Activated CD8-positive, alpha-beta memory T cell treated with anti-CD3 and anti-CD28 coated beads for 4 hours (primary cell): ENCODE measurements around the gene DISC1.
"Not testable (repeated sequence)": the region's sequence is repeated elsewhere in the genome, so short reads cannot be mapped to it uniquely, and the experiment has no call there.

Experiments
- DNase-seq, 2 donors: peaks; one replicate each; pipeline ENCODE4 v3.0.0-alpha.2; 2020; ENCODE audit warnings: low read depth in 2 of 2

Gene DISC1

DNA sequence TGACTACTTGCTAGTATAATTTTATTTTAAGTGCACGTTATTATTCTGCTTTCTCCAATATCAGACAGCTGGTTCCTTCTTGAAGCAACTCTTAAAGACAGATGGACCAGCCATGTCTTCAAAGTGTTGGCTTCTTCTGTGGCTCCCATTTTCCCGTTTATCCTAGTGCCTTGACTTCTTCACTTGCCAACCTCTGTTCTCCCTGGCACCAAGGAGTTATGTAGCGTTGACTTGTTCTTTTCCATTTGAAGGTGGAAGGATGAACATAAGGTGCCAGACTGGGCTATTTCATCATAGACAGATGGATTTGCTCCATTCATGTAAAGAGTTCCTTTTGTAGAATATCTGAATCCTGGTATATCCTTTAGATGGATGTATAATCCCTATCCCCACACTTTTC is 260.6 kb downstream of the DISC1 start:
- no peak for DNase-seq

DNA sequence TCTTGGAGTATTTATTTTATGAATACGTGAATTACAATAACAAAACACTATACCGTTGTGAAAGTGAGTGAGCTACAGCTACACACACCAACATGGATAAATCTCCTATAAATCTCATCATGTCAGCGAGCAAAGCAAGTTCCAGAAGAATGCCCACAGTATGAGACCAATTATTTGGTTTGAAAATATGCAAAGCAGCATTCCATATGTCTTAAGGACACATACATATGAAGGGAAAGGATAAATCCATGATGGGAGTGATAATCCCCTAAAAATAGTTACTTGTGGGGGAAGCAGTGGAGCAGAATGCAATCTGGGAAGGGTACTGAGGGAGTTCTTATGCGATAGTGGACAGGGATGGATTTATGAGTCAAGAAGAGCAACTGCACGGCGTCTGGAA is 261.3 kb downstream of the DISC1 start:
- DNase-seq = no peak

DNA sequence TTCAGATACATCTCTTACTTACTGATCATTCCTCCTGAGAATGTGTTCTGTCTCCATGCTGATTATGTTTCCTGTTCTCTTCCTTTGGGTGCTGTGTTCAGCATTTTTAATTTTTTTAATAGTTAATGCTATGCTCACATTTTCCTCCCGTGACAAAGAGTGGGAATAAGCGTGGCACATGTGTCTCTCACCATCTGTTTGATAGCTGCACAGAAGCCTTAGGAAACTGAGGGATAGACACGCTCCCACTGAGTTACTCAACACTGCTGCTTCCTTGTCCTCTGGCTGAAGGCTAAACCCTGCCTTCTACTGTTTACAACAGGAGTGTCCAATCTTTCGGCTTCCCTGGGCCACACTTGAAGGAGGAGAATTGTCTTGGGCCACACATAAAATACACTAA is 264.2 kb downstream of the DISC1 start:
- no peak for DNase-seq

DNA sequence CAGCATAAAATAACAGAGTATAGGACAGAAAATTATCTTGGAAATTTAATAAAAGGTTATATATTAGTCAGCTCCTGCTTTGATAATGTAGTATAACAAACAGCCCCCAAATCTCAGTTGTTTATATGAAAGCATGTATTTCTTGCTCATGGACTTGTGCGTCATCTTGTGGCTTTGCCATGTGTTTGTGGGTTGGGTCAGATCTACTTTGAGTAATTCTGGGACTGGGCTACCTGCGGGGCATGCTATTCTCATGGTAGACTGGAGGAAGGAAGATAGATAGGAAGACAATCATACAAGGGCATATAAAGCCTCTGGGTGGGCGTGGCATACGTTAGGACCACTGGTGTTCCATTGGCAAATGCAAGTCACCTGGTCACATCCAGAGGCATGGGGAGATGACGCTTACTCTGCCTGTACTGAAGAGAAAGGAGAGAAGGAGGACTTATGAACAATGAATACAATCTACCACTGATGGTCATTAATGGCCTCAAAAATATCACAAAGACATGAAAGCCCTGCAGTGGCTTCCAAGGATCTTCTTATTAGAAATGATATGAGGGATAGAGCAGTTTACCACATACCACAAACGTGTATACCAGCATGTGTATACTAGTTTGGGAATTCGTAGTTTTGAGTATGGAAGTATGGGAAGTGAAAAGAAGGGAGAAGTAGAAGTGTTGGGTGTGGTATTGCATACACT is 267.0 kb downstream of the DISC1 start:
- DNase-seq = no peak

DNA sequence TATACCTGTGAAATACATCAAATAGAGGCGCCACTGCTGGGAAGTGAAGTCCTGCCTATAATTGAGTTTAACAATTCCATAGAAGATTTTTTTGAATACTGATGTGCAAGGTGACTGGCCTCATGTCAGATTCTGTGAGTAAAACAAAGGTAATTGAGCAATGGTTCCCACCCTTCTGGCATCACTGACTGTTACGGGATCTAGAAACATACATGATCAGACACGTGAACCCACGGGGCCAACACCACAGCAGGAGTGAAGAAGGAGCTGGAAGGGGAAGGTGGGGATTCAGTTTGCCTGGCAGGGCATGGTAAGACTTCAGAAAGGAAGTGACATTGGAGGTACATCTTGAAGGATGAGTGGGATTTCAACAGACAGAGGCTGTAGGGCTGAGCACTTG is 270.2 kb downstream of the DISC1 start:
- no peak for DNase-seq

DNA sequence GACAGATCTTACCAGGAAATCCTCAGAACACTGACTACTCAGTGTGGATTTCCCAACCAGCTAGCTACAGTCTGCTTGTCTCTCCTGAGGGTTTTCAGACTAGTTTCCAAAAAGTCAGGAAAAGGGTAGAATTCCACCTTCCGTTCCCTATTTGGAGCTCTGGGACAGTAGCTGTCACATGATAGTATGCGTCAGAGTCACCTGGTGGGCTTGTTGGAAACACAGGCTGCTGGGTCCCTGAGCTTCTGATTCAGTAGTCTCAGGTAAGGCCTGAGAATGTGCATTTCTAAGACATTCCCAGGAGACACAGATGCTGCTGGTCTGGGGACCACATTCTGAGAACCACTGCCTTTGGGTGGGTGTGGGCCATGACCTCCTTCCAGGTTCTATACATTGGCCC is 272.5 kb downstream of the DISC1 start:
- DNase-seq = no peak

DNA sequence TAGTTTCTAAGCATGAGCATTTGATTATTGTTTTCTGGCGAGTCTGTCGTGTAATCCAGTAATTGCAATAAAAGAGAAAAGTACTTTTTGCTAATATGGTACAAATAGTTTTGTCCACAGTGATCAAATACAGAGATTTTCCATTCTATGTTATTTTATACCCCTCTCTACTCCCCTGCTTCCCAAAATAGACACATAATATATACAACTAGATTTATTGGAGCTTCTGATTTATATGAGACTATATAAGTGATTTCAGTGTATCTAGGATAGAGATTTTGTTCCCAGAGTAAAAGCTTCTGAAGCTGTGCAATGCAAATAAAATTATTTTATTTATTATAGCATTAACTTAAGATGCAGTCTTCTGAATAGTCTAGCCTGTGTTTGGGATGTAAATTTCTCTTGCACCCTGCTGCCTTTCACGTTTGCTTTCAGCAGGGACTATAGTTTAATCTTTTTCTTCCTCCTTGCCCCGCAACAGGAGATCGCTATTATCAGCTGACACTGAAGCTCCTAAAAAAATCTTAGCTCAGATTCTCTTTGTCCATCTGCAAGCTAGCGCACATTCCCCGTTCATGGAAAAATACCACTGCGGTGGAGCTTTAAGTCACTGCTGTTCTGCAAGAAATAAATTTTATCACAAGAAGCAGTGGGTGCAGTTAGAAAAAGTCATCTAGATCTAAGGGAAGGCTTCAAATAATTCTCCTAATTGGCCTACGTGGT is 273.3 kb downstream of the DISC1 start:
- no peak for DNase-seq

DNA sequence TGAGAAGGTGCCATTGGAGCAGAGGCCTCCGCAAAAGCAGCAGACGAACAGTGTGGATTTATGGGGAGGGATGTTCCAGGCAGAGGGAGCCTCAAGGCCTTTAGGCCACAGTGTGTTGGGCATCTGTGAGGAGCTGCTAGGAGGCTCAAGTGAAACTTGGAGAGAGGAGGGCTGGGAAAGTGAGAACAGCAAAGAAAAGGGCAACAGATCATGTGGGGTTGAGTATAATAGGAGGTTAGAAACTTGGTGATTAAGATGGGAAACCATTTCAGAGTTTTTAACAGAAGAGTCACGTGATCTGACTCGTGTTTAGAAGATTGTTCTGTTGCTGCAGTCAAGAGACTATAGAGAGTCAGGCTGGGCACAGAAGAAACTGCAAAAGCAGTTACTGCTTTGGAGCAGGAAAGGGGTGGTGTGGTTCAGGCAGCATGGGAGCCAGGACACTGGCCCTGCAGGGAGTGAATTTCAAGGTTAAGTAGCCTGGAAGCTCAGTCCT is 277.0 kb downstream of the DISC1 start:
- DNase-seq = no peak

DNA sequence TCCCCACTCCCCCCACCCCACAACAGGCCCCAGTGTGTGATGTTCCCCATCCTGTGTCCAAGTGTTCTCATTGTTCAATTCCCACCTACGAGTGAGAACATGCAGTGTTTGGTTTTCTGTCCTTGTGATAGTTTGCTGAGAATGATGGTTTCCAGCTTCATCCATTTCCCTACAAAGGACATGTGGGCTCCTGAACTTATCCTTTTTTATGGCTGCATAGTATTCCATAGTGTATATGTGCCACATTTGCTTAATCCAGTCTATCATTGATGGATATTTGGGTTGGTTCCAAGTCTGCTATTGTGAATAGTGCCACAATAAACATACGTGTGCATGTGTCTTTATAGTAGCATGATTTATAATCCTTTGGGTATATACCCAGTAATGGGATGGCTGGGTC is 280.7 kb downstream of the DISC1 start:
- not testable (repeated sequence) for DNase-seq

DNA sequence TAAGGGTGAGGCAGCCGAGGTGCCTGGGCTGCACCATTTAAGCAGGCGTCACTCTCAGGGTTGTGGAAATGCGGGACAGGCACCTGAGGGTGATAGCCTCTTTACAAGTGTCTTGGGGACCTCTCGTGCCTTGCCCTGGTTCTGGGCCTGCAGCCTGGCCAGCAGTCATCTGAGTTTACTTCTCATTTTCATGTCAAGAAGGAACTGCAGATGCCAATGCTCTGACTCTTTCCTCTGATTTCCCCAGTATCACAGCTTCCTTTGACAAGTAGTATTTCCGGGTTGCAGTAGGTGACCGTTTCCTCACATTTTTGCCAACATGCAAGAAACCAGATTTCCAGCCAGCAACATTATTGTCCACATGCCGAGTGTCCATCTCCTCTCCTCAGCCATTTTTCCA is 286.9 kb downstream of the DISC1 start:
- no peak for DNase-seq

DNA sequence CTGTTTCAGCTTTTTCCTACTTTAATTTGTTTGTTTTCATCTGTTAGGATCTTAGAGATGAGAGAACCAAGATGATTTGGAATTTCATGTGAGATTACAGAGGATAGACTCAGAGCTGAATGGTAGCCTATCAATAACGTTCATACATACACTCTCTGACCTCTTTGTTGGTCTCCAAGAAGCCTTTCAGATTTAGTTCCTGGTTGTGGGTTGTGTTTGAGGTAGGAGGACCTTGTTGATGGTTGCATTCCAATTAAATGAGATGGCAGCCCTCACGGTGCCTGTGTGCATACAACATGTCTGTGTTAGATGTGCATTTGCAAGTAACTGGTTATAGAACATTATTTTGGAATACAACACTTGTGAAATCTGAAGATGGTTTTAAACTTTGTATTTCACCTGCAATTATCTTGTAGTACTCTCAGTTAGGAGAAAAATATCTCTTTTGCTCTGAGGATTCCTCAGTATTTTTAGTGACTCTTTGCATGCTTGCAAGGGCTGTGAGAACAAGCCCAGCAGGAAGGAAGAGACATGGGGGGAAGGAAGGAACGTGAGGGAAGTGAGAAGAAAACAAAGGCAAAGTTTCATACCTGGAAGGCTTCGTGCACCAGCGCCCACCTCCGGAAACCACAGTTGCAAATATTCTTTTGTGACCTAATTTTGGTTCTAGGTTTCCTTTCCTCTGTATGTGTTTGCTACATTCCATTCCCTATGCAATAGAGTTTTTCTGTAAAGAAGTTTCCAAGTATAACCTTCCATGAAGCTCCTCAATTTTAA is 291.8 kb downstream of the DISC1 start:
- peak in 1 of 2 donors; percentile 2 for DNase-seq

DNA sequence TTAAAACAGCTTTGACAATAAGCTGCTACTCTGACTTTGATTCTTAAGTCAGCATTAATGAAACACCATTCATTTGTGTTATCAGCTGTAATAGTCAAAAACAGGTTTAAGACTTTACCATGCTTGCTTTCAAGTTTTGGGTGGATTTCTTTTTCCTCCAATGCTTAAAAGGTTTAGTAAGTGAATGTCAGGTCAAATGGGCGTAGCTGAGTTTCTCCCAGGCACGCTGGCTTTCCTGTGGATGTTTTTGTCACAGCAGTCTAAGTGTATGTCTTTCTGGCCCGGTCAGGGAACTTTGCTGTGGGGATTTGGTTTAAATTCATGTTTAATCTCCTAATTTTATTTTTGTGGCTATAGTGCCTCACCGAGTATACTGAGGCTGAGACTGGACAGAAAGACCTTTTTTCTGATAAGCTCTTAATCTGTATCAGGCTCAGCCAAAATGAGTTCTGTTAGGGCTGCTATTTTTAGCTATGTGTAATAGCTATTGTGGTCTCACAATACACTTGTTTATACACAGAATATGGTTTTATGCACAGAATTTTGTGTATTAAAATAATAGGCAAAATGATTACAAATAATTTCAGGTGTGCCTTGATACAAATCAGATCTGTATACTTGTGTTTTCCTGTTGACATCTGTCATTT is 292.8 kb downstream of the DISC1 start:
- DNase-seq = no peak

DNA sequence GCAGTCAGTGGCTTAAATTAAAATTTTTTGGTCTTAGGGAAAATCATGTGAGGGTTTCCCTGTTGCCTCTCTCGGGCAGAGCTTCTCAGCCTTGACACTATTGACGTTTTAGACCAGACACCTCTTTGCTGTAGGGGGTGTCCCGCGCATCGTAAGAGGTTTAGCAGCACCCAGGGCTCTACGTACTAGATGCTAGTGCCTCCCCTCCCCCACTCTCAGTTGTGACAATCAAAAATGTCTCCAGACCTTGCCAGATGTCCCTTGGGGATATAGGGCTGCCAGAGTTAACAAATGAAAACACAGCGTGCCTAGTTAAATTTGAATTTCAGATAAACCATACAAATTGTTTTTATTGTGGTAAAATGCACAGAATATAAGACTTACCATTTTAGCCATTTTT is 293.3 kb downstream of the DISC1 start:
- no peak for DNase-seq

DNA sequence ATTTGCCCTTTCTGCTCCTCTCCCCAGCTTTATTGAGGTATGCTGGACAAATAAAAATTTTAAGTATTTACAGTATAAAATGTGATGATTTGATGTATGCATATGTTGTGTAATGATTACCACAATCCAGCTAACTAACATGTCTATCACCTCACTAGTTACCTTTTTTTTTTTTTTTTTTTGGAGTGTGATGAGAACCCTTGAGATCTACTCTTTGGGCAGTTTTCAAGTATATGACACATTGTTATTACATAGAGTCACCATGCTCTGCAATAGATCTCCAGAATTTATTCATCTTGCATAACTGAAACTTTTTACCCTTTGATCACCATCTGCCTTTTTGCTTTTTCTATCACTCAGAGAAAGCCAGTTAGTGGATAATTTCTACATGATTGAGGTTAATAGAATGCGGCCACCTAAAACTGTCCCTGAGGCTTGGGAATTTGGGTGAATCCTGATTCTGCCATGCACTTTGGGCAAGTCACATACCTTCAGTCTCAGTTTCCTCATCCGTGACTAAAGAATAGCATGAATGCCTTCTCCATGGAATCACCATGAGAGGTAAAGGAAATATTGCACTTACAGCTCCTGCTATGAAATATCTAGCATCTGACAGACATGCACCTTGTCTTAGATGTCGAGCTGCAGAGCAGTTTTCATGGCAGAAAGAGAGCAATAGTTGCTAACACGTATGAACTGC is 295.2 kb downstream of the DISC1 start:
- DNase-seq = no peak

DNA sequence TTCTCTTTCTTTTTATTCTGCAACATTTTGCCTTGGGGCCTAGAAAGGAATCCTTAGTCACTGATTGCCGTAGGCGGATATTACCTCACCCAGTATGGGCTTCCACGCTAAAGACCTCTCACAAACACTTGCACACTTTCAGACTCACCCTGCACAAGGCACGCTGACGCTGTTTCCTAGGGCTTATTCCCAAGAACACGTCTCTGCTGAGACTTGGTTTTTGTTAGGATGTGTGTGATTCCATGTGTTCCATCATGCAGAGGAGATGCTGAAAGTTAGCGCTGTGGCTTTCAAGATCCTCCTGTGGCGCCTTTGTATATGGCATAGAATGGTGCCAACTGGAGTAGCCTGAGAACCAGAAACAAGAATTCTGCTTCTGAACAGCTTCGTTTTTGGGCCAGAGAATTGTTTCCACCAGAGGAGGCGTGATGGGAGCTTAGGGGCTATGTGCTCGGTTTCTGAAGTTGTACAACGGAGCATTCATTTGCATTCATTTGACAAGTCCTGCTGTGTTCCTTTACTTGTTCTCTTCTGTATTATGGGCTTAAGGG is 297.0 kb downstream of the DISC1 start:
- DNase-seq = no peak

DNA sequence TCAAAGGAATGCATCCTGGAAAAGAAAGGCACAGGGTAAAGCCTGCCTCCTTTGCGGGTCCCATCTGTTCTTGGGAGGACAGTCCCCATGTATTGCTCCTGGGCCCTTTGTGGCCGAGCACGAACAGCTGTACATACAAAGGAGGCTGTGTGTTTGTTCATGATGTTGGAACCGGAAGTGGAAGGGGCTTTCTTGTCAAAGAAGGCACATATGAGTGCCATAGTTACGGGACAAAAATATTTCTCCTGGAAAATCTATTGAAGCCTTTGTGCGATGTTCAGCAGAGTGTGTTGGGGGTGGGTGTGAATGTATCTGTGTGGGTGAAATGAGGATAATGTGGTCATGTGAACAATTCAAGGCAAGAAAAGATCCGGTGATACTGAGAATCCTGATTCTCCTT is 297.6 kb downstream of the DISC1 start:
- no peak for DNase-seq

DNA sequence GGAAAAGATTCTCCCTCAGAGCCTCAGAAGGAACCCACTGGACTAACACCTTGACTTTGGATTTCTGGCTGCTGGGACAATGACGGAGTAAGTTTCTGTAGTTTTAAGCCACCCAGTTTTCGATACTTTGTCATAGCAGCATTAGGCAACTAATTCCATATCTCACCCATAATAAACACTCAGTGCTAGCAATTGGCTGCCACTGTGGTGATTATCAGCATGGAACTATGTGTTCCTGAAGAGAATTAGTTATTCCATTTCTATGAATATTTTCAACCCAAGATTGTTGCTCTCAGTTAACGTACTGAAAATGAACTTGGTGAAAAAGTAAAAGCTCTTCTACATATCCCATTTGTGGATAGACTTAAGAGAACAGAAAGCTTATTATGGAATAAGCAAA is 299.3 kb downstream of the DISC1 start:
- DNase-seq = no peak

DNA sequence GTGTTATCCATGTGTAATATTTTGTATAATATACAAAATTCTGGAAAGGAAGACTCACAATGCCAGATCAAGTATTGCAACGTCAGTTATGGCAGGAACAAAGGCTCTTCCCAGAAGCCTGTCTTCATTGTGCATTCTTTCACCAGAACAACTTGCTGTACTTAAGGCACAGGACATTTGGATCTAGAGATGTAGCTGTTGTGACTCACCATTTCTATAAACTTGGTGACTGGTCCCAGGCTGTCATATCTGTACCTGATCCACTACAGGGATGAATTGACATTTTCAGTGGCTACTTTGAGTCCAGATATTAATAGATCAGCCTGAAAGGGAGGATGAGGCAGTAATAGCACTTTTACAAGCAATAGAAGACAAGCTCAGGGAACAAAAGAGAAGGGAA is 299.8 kb downstream of the DISC1 start:
- DNase-seq = no peak

DNA sequence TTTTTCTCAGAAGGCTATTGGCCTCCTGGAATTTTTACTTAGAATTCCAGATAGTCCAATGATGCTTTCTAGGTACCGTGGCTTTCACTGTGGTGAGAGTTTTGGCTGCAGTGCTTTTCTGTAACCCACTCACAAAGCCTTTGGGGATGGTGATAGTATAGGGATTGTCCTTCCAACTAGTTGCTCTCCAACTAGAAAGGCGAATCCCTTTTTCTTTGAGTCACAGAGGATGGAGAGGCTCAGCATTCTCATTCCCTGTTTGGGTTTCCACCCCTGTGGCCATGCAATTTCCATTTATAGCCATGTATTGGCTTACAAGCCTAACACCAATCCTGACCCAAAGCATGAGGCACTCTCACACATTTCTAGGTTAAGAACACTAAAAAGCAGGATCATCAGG is 300.3 kb downstream of the DISC1 start:
- no peak for DNase-seq

DNA sequence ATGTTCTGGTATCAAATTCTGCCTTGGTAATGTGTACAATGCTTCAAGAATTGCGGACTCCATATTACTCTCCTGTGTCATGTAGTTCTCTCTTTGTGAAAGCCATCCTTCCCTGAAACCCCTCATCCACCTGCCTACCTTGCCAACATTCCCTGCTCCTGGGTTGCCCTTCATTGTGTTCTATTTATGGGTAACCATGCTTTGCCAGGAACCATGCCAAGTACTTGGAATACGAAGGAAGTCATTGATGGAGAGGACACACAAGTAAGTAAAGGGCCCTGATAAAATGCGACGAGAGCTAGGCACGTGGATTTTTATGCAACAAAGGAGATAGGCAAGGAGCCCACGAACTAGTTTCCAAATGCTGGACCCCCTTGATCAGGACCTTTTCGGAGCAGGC is 300.8 kb downstream of the DISC1 start:
- no peak for DNase-seq

DNA sequence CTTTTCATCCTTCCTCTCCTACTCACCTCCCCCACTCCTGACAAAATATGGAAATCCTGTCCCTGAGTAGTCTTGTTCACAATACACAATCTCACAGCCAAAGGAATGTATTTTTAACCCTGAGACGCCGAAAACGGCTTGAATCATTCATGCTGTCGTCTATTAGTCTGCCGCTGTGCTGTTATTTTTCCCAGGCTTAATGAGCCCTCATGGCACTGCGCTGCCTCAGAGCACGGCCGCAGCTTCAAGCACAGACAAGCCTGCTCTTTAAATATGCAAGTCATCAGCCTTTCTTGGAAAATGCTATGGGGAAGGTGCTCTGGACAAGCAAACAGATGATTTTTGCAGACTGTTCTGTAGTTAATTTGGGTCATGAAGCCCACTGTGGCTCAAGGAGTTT is 302.7 kb downstream of the DISC1 start:
- no peak for DNase-seq
